ENCODE measurements around the gene DOCK9.

DOCK9 gene

GRCh38 chr13:98992355-98992754, 14.5 kb upstream of the DOCK9 start:
- no peak overlapping the region for H3K4me3 ChIP-seq (ENCODE audit: low read depth, low read length)
- no peak for DNase-seq (ENCODE audit: low read depth)
- TF ChIP-seq, protein P1, sequence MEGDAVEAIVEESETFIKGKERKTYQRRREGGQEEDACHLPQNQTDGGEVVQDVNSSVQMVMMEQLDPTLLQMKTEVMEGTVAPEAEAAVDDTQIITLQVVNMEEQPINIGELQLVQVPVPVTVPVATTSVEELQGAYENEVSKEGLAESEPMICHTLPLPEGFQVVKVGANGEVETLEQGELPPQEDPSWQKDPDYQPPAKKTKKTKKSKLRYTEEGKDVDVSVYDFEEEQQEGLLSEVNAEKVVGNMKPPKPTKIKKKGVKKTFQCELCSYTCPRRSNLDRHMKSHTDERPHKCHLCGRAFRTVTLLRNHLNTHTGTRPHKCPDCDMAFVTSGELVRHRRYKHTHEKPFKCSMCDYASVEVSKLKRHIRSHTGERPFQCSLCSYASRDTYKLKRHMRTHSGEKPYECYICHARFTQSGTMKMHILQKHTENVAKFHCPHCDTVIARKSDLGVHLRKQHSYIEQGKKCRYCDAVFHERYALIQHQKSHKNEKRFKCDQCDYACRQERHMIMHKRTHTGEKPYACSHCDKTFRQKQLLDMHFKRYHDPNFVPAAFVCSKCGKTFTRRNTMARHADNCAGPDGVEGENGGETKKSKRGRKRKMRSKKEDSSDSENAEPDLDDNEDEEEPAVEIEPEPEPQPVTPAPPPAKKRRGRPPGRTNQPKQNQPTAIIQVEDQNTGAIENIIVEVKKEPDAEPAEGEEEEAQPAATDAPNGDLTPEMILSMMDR (IDR thresholded peaks at IDR 0.05; ENCODE audit: low read depth, low read length, missing control alignments): no peak

GRCh38 chr13:98990701-98991100, 12.8 kb upstream of the DOCK9 start:
- TF ChIP-seq, protein P1 (IDR thresholded peaks at IDR 0.05; ENCODE audit: low read depth, low read length, missing control alignments): no peak
- H3K4me3 ChIP-seq (ENCODE audit: low read depth, low read length): no peak overlapping the region
- no peak for DNase-seq (ENCODE audit: low read depth)

DNA sequence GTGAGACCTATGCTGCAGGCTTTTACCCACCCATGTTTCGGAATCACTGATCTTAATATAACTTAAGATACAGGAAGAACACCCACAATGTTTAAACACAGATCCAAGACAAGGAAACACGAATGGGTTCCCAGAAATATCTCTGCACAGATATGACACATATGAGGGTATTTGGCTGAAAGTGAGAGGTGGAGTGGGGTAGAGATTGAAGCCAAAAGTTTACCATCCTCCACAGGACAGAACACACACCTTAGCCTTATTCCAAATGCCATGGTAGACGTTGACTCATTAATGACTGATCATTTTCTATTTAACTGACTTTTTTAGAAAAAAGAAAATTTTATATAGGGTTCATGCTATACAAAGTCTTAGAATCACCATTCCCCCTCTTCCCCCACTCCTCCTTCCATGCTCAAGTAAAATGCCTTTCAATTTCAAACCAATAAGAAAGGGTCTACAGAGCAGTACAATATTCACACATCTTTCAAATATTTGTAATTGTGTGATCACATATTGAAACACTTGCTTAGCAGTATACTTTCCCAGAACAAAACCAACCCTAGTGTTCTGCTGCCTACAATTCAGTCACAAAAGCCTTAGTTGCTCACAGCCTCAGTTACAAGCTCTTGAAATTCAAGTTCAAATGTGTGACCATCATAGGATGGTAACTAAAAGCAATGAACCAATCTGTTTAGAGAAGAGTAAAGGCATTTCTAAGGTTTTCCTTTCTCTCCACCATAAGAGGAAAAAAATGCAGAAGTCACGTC, 11.8 kb upstream of the DOCK9 start:
- TF ChIP-seq, protein P1 (IDR thresholded peaks at IDR 0.05; ENCODE audit: low read depth, low read length, missing control alignments): no peak
- H3K4me3 ChIP-seq (ENCODE audit: low read depth, low read length): no peak overlapping the region
- DNase-seq (ENCODE audit: low read depth): no peak

GRCh38 chr13:98988780-98989179, 10.9 kb upstream of the DOCK9 start:
- TF ChIP-seq, protein P1 (IDR thresholded peaks at IDR 0.05; ENCODE audit: low read depth, low read length, missing control alignments): no peak
- no peak for DNase-seq (ENCODE audit: low read depth)
- H3K4me3 ChIP-seq (ENCODE audit: low read depth, low read length): no peak overlapping the region

DNA sequence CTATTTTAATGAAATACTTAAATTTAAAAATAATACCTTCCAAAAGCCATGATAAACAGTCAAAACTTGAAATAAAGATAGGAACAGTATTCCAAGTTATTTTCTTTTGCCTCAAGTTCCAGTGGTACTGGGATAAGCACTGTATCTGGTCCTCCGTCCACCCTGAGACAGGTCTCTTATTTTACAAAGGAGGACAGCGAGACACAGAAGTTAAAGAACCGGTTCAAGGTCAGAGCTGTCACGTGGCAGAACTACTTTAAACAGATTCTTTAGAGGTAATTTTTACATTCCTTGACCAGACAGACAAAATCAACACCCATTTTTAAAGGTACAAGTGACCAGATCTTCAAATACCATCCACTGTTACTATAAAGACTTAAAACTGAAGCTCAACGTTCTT, 10.4 kb upstream of the DOCK9 start:
- no peak for DNase-seq (ENCODE audit: low read depth)
- TF ChIP-seq, protein P1 (IDR thresholded peaks at IDR 0.05; ENCODE audit: low read depth, low read length, missing control alignments): no peak
- H3K4me3 ChIP-seq (ENCODE audit: low read depth, low read length): no peak overlapping the region

DNA sequence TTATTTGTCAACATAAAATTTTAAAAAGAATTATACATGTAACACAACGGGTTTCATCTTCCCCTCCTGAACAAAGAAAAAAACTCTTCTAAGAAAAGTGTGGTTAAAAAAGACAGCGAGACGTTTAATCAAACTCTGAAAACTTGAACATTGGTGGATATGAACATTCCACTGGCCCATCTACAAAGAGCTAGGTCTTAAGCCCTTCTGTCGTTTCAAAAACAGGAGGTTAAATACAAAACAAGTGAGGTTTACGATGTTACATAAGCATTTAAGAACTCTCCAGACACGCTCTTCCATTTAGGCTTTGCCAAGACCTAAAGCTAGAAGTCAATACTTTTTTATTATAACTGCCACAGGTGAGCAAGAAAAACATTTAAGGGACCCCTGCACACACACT, 9.4 kb upstream of the DOCK9 start:
- TF ChIP-seq, protein P1 (IDR thresholded peaks at IDR 0.05; ENCODE audit: low read depth, low read length, missing control alignments): no peak
- no peak for DNase-seq (ENCODE audit: low read depth)
- no peak overlapping the region for H3K4me3 ChIP-seq (ENCODE audit: low read depth, low read length)
